A549 (cell line): ENCODE results near the gene CENPU.

ENCODE experiments used
- BHLHE40 ChIP-seq: IDR thresholded peaks from 2 replicates; pipeline ENCODE4 v1.6.1; 2012; ENCODE audit warnings: low read depth, low read length, inconsistent platforms
- CEBPB ChIP-seq, 2 experiments: fragments of >200 bp in 1 of 2; sonication (Bioruptor Twin) in 1 of 2; formaldehyde crosslinking in 1 of 2; IDR thresholded peaks; 2 replicates each; pipeline ENCODE4 v1.6.1; 2012 to 2016
- HDAC2 ChIP-seq: fragments of 200-600 bp; sonication (generic); IDR thresholded peaks from 2 replicates; pipeline ENCODE4 v1.6.1; 2016
- HOXA7 ChIP-seq: fragments of 250-450 bp; sonication (Bioruptor Pico); IDR thresholded peaks from 2 replicates; pipeline ENCODE4 v1.5.0; 2020; ENCODE audit warnings: mild to moderate bottlenecking, moderate library complexity
- JUNB ChIP-seq: fragments of >200 bp; sonication (Bioruptor Twin); formaldehyde crosslinking; IDR thresholded peaks from 2 replicates; pipeline ENCODE4 v1.6.1; 2016
- KDM5A ChIP-seq: fragments of 200-600 bp; sonication (generic); IDR thresholded peaks from 2 replicates; pipeline ENCODE4 v1.6.1; 2016; ENCODE audit warnings: antibody characterized with exemption, mild to moderate bottlenecking
- MAX ChIP-seq: IDR thresholded peaks from 2 replicates; pipeline ENCODE4 v1.6.1; 2012
- MAZ ChIP-seq: fragments of 150-350 bp; IDR thresholded peaks from 2 replicates; pipeline ENCODE4 v1.6.1; 2014; ENCODE audit warnings: antibody characterized with exemption, low read depth, low read length, borderline replicate concordance
- MYC ChIP-seq: IDR thresholded peaks from 2 replicates; pipeline ENCODE4 v1.6.1; 2012; ENCODE audit warnings: mild to moderate bottlenecking, inconsistent platforms, low read length, improper control_type of control experiment, borderline replicate concordance
- NFE2L2 ChIP-seq: fragments of 150-350 bp; conservative IDR thresholded peaks from 2 replicates; pipeline ENCODE4 v1.6.1; 2014; ENCODE audit warnings: low read length
- POLR2A ChIP-seq: IDR thresholded peaks from 2 replicates; pipeline ENCODE4 v1.6.1; 2012; ENCODE audit warnings: mild to moderate bottlenecking, low read length
- RAD21 ChIP-seq, 2 experiments: fragments of >200 bp in 1 of 2; sonication (Bioruptor Twin) in 1 of 2; formaldehyde crosslinking in 1 of 2; IDR thresholded peaks in 1 of 2; conservative IDR thresholded peaks in 1 of 2; 2 replicates in 1 of 2; 3 replicates in 1 of 2; pipeline ENCODE4 v1.6.1; 2012 to 2018; ENCODE audit warnings: inconsistent platforms in 1 of 2
- SMC3 ChIP-seq: fragments of >200 bp; sonication (Bioruptor Twin); formaldehyde crosslinking; IDR thresholded peaks from 3 replicates; pipeline ENCODE4 v1.6.1; 2018; ENCODE audit warnings: inconsistent platforms
- TF ChIP-seq, protein P1 (sequence below): fragments of >200 bp; sonication (Bioruptor Twin); formaldehyde crosslinking; IDR thresholded peaks from 3 replicates; pipeline ENCODE4 v1.5.1; 2016

- TF ChIP-seq, protein P1, sequence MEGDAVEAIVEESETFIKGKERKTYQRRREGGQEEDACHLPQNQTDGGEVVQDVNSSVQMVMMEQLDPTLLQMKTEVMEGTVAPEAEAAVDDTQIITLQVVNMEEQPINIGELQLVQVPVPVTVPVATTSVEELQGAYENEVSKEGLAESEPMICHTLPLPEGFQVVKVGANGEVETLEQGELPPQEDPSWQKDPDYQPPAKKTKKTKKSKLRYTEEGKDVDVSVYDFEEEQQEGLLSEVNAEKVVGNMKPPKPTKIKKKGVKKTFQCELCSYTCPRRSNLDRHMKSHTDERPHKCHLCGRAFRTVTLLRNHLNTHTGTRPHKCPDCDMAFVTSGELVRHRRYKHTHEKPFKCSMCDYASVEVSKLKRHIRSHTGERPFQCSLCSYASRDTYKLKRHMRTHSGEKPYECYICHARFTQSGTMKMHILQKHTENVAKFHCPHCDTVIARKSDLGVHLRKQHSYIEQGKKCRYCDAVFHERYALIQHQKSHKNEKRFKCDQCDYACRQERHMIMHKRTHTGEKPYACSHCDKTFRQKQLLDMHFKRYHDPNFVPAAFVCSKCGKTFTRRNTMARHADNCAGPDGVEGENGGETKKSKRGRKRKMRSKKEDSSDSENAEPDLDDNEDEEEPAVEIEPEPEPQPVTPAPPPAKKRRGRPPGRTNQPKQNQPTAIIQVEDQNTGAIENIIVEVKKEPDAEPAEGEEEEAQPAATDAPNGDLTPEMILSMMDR: no peak
- no peak for TF ChIP-seq RAD21 (conservative IDR thresholded peaks at IDR 0.05 in 1 of 2, IDR thresholded peaks at IDR 0.05 in 1 of 2)
- TF ChIP-seq MAX: no peak
- TF ChIP-seq NFE2L2: no peak
- TF ChIP-seq CEBPB (IDR thresholded peaks at IDR 0.05): no peak
- no peak for TF ChIP-seq JUNB
- TF ChIP-seq KDM5A: no peak
- TF ChIP-seq POLR2A: no peak
- no peak for TF ChIP-seq BHLHE40
- no peak for TF ChIP-seq MYC
- no peak for TF ChIP-seq HOXA7 (CRISPR knock-in tag)
- TF ChIP-seq SMC3: no peak
- no peak for TF ChIP-seq MAZ
- no peak for TF ChIP-seq HDAC2
Observed at GRCh38 chr4:184681916-184682315, 52.0 kb downstream of the CENPU start.
